ENCODE measurements around the gene DNMBP.

DNA sequence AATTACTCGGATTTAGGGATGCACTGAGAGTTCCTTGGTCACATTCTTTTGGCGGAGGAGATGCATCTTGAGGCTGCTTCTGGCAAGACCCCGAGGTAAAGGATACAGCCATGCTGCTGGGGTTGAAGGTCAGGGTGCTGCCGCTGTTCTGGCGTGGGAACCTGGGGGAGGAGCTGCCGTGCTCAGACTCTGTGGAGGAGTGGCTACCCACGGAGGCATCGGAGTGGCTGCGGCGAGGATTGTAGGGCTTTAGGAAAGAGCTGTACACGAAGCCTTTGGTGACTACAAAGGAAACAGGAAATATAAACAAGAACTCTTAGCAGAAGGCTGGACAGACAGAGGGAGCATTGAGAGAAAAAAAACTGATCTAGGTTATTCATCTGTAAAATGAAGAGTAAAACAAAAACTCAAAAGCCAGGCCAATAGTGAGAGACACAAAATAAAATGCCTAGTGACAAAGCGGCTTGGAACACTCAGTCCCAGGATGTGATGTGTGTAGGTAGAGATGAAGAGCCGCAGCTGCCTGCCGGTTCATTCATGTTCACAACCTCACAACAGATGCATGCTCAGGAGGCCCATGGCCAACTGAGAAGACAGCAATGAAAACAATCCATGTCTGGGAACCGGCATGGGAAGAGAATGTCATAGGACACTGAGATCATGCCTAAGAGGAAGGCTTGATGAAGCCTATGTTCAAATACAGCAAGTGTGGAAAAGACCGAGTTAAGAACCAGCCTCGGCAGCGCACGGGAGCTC lies 129.5 kb downstream of the DNMBP start:
- TF ChIP-seq POLR2A (IDR thresholded peaks at IDR 0.05; ENCODE audit: low read length) (no peak), ESRRA (IDR thresholded peaks at IDR 0.05; ENCODE audit: borderline replicate concordance, low read length) (no peak), MYC (IDR thresholded peaks at IDR 0.05; ENCODE audit: borderline replicate concordance, low read length) (no peak), JUNB (IDR thresholded peaks at IDR 0.05) (no peak), SREBF2 (IDR thresholded peaks at IDR 0.05) (no peak), ZFP36 (IDR thresholded peaks at IDR 0.05; ENCODE audit: borderline replicate concordance, partially characterized antibody) (no peak), EP300 (IDR thresholded peaks at IDR 0.05) (no peak), KDM1A (IDR thresholded peaks at IDR 0.05; ENCODE audit: low read depth) (no peak), NFE2L2 (conservative IDR thresholded peaks at IDR 0.05; ENCODE audit: low read length) (no peak), BHLHE40 (IDR thresholded peaks at IDR 0.05; ENCODE audit: low read depth, low read length) (no peak)
- TF ChIP-seq, protein P1, sequence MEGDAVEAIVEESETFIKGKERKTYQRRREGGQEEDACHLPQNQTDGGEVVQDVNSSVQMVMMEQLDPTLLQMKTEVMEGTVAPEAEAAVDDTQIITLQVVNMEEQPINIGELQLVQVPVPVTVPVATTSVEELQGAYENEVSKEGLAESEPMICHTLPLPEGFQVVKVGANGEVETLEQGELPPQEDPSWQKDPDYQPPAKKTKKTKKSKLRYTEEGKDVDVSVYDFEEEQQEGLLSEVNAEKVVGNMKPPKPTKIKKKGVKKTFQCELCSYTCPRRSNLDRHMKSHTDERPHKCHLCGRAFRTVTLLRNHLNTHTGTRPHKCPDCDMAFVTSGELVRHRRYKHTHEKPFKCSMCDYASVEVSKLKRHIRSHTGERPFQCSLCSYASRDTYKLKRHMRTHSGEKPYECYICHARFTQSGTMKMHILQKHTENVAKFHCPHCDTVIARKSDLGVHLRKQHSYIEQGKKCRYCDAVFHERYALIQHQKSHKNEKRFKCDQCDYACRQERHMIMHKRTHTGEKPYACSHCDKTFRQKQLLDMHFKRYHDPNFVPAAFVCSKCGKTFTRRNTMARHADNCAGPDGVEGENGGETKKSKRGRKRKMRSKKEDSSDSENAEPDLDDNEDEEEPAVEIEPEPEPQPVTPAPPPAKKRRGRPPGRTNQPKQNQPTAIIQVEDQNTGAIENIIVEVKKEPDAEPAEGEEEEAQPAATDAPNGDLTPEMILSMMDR (IDR thresholded peaks at IDR 0.05), result no peak
- TF ChIP-seq, protein P2, sequence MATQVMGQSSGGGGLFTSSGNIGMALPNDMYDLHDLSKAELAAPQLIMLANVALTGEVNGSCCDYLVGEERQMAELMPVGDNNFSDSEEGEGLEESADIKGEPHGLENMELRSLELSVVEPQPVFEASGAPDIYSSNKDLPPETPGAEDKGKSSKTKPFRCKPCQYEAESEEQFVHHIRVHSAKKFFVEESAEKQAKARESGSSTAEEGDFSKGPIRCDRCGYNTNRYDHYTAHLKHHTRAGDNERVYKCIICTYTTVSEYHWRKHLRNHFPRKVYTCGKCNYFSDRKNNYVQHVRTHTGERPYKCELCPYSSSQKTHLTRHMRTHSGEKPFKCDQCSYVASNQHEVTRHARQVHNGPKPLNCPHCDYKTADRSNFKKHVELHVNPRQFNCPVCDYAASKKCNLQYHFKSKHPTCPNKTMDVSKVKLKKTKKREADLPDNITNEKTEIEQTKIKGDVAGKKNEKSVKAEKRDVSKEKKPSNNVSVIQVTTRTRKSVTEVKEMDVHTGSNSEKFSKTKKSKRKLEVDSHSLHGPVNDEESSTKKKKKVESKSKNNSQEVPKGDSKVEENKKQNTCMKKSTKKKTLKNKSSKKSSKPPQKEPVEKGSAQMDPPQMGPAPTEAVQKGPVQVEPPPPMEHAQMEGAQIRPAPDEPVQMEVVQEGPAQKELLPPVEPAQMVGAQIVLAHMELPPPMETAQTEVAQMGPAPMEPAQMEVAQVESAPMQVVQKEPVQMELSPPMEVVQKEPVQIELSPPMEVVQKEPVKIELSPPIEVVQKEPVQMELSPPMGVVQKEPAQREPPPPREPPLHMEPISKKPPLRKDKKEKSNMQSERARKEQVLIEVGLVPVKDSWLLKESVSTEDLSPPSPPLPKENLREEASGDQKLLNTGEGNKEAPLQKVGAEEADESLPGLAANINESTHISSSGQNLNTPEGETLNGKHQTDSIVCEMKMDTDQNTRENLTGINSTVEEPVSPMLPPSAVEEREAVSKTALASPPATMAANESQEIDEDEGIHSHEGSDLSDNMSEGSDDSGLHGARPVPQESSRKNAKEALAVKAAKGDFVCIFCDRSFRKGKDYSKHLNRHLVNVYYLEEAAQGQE (IDR thresholded peaks at IDR 0.05), result no peak
